H9 (cell line): ENCODE measurements around the gene FGFR3. TPM values are rescaled to one million over a fixed set of nuclear protein-coding genes. Genes with fewer than 3 reads are reported as not detected.

Experiments used
- DNase-seq: peaks from one replicate; pipeline ENCODE4 v3.0.0-alpha.2; 2017
- H2AFZ ChIP-seq: one replicate; pipeline ENCODE4 v1.6.1; 2013; ENCODE audit warnings: mild to moderate bottlenecking, low read length, control low read depth, moderate library complexity
- H2AK5ac ChIP-seq: 2 replicates; pipeline ENCODE4 v1.6.1; 2013; ENCODE audit warnings: low read length, control low read depth, mixed read lengths; ENCODE audit not compliant: insufficient read length
- H2BK120ac ChIP-seq: one replicate; pipeline ENCODE4 v1.6.1; 2013; ENCODE audit warnings: low read depth, mild to moderate bottlenecking, low read length, control low read depth, inconsistent platforms; ENCODE audit not compliant: poor library complexity, severe bottlenecking
- H2BK12ac ChIP-seq: 2 replicates; pipeline ENCODE4 v1.6.1; 2013; ENCODE audit warnings: low read length, control low read depth, mixed read lengths, low read depth; ENCODE audit not compliant: insufficient read length
- H2BK15ac ChIP-seq: 2 replicates; pipeline ENCODE4 v1.6.1; 2013; ENCODE audit warnings: low read depth, low read length, control low read depth
- H2BK20ac ChIP-seq: one replicate; pipeline ENCODE4 v1.6.1; 2013; ENCODE audit warnings: low read depth, mild to moderate bottlenecking, low read length, control low read depth, inconsistent platforms; ENCODE audit not compliant: poor library complexity, severe bottlenecking
- H2BK5ac ChIP-seq: 2 replicates; pipeline ENCODE4 v1.6.1; 2013; ENCODE audit warnings: low read length, control low read depth, mixed read lengths; ENCODE audit not compliant: insufficient read length
- H3K14ac ChIP-seq: 2 replicates; pipeline ENCODE4 v1.6.1; 2013; ENCODE audit warnings: low read length, control low read depth; ENCODE audit not compliant: insufficient read depth
- H3K18ac ChIP-seq: 2 replicates; pipeline ENCODE4 v1.6.1; 2013; ENCODE audit warnings: low read depth, mild to moderate bottlenecking, mixed read lengths, low read length, control low read depth; ENCODE audit not compliant: insufficient read length
- H3K23ac ChIP-seq: 2 replicates; pipeline ENCODE4 v1.6.1; 2013; ENCODE audit warnings: low read length, control low read depth, mixed read lengths, low read depth; ENCODE audit not compliant: insufficient read length
- H3K23me2 ChIP-seq: 2 replicates; pipeline ENCODE4 v1.6.1; 2013; ENCODE audit warnings: low read depth, mild to moderate bottlenecking, mixed read lengths, low read length, control low read depth; ENCODE audit not compliant: insufficient read length, poor library complexity, severe bottlenecking
- H3K27ac ChIP-seq: 2 replicates; pipeline ENCODE4 v1.5.1; 2013; ENCODE audit warnings: low read length, control low read depth, mixed read lengths, low read depth; ENCODE audit not compliant: insufficient read length
- H3K27me3 ChIP-seq: 2 replicates; pipeline ENCODE4 v1.6.1; 2013; ENCODE audit warnings: low read length, control low read depth, inconsistent platforms; ENCODE audit not compliant: insufficient read depth
- H3K4ac ChIP-seq: 2 replicates; pipeline ENCODE4 v1.6.1; 2013; ENCODE audit warnings: low read depth, mild to moderate bottlenecking, control low read depth, inconsistent platforms, low read length, moderate library complexity
- H3K4me1 ChIP-seq: 2 replicates; pipeline ENCODE4 v1.6.1; 2013; ENCODE audit warnings: low read length, control low read depth, inconsistent platforms; ENCODE audit not compliant: insufficient read depth
- H3K4me2 ChIP-seq: 2 replicates; pipeline ENCODE4 v1.6.1; 2013; ENCODE audit warnings: low read length, control low read depth, mixed read lengths; ENCODE audit not compliant: insufficient read length, insufficient read depth
- H3K56ac ChIP-seq: 2 replicates; pipeline ENCODE4 v1.6.1; 2013; ENCODE audit warnings: low read depth, mild to moderate bottlenecking, mixed read lengths, low read length, control low read depth; ENCODE audit not compliant: insufficient read length
- H3K79me1 ChIP-seq: 2 replicates; pipeline ENCODE4 v1.6.1; 2013; ENCODE audit warnings: low read depth, mild to moderate bottlenecking, moderate library complexity, low read length, control low read depth, inconsistent platforms; ENCODE audit not compliant: insufficient read depth, poor library complexity, severe bottlenecking
- H3K79me2 ChIP-seq: 2 replicates; pipeline ENCODE4 v1.6.1; 2013; ENCODE audit warnings: low read length, control low read depth, inconsistent platforms; ENCODE audit not compliant: insufficient read depth
- H3K9ac ChIP-seq: 2 replicates; pipeline ENCODE4 v1.6.1; 2013; ENCODE audit warnings: low read length, control low read depth, mixed read lengths; ENCODE audit not compliant: insufficient read length; ENCODE audit errors: extremely low read depth
- H3K9me3 ChIP-seq: one replicate; pipeline ENCODE4 v1.6.1; 2013; ENCODE audit warnings: low read depth, low read length, inconsistent platforms; ENCODE audit not compliant: control insufficient read depth
- H3T11ph ChIP-seq: one replicate; pipeline ENCODE4 v1.6.1; 2013; ENCODE audit warnings: mild to moderate bottlenecking, low read length, control low read depth, inconsistent platforms
- H4K20me1 ChIP-seq: one replicate; pipeline ENCODE4 v1.6.1; 2013; ENCODE audit not compliant: control insufficient read depth, insufficient read length, insufficient read depth
- H4K5ac ChIP-seq: 2 replicates; pipeline ENCODE4 v1.6.1; 2013; ENCODE audit warnings: low read depth, mild to moderate bottlenecking, mixed read lengths, low read length, control low read depth; ENCODE audit not compliant: insufficient read length
- H4K8ac ChIP-seq: replicated peaks from 2 replicates; pipeline ENCODE4 v1.6.1; 2013; ENCODE audit warnings: low read length, control low read depth, mixed read lengths, low read depth; ENCODE audit not compliant: insufficient read length
- H4K91ac ChIP-seq: 2 replicates; pipeline ENCODE4 v1.6.1; 2013; ENCODE audit warnings: low read depth, mild to moderate bottlenecking, moderate library complexity, mixed read lengths, low read length, control low read depth; ENCODE audit not compliant: insufficient read length
- H3K27ac Mint-ChIP-seq, 3 experiments: 2 replicates in 2 of 3; 3 replicates in 1 of 3; pipeline ENCODE4 v1.8.0; 2020 to 2021; ENCODE audit warnings: mixed read lengths in 3 of 3, mild to moderate bottlenecking in 1 of 3, moderate library complexity in 1 of 3
- H3K27me3 Mint-ChIP-seq: 2 replicates; pipeline ENCODE4 v1.8.0; 2021; ENCODE audit warnings: low read depth, mild to moderate bottlenecking, moderate library complexity, mixed read lengths
- H3K36me3 Mint-ChIP-seq, 3 experiments: 2 replicates in 2 of 3; 3 replicates in 1 of 3; pipeline ENCODE4 v1.8.0; 2020 to 2021; ENCODE audit warnings: low read depth in 3 of 3, mixed read lengths in 3 of 3; ENCODE audit not compliant: insufficient read depth in 1 of 3
- H3K4me1 Mint-ChIP-seq, 2 experiments: 2 replicates each; pipeline ENCODE4 v1.8.0; 2020; ENCODE audit warnings: mixed read lengths in 2 of 2
- H3K4me3 Mint-ChIP-seq, 2 experiments: 2 replicates in 1 of 2; 3 replicates in 1 of 2; pipeline ENCODE4 v1.8.0; 2020 to 2021; ENCODE audit warnings: mild to moderate bottlenecking in 2 of 2, mixed read lengths in 2 of 2, moderate library complexity in 1 of 2
- H3K9me3 Mint-ChIP-seq, 2 experiments: 2 replicates in 1 of 2; 3 replicates in 1 of 2; pipeline ENCODE4 v1.8.0; 2020; ENCODE audit warnings: mild to moderate bottlenecking in 2 of 2, mixed read lengths in 2 of 2, moderate library complexity in 1 of 2
- WGBS: extraction: QIAGEN DNeasy Blood & Tissue Kit; methylation state at CpG from one replicate; pipeline ENCODE4 v1.1.7; 2013; ENCODE audit warnings: missing lambda C conversion rate, low lambda C conversion rate, mixed read lengths; ENCODE audit not compliant: insufficient read length; ENCODE audit errors: extremely low coverage; 5-methylcytosine and 5-hydroxymethylcytosine counted together
- total RNA-seq: library from RNA; stranded (reverse); gene quantifications from 2 replicates; pipeline ENCODE4 v1.2.1, GENCODE V29; 2021
- TF ChIP-seq, protein P1 (sequence below): fragments of 200-600 bp; sonication (generic); conservative IDR thresholded peaks from 3 replicates; pipeline ENCODE4 v1.8.0; 2021; ENCODE audit warnings: antibody characterized with exemption, mild to moderate bottlenecking

FGFR3 gene
- total RNA-seq, 1 experiment from 2014 or later, result 75.7 TPM

DNA sequence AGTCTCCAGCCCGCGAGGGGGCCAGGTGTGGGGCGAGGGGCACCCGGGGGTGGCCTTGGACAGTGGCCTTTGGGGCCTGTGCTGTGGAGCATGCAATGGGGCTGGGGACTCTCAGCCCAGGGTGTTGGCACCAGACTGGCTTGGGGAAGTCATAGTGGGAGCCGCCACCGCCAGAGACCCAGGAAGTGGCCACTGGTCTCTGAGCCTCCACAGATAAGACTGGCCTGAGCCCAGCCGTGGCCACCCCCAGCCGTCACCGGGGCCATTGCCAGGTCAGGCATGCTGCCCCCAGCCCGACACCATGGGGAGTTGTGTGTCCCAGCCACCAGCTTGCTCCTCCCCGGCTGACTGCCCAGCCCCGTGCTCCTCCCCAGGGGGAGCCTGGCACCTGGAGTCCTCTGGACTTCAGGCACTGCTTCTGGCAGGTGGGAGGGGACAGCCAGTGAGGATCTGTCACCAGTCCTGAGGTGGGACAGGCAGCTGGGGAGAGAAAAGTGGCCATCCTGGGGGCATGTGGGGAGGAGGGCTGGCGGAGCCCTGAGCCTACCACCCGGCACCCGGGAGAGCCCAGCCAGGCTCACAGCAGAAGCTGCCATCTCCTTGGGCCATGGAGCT, 39.3 kb upstream of the FGFR3 start:
- Histone ChIP-seq H2BK12ac (no peak overlapping the region), H3K23ac (no peak overlapping the region), H2BK120ac (no peak overlapping the region), H3K79me1 (no peaks in the 10 kb centered on the region), H2BK15ac (no peak overlapping the region), H4K8ac (no peak overlapping the region), H3T11ph (no peak overlapping the region), H2BK20ac (no peak overlapping the region), H3K4me1 (no peaks in the 10 kb centered on the region), H2AK5ac (no peak overlapping the region), H3K27me3 (no peaks in the 10 kb centered on the region), H3K4ac (no peak overlapping the region), H3K9me3 (no peaks in the 10 kb centered on the region), H3K79me2 (no peaks in the 10 kb centered on the region), H3K18ac (no peak overlapping the region), H2AFZ (no peak overlapping the region), H3K4me2 (no peak overlapping the region), H4K5ac (no peak overlapping the region), H4K91ac (no peak overlapping the region), H3K23me2 (no peaks in the 10 kb centered on the region), H3K56ac (no peak overlapping the region), H4K20me1 (no peaks in the 10 kb centered on the region), H3K27ac (no peak overlapping the region), H3K9ac (no peak overlapping the region), H3K14ac (no peak overlapping the region; the same call in 1 of the 2 replicates), H2BK5ac (no peak overlapping the region)
- Mint-ChIP-seq H3K4me3 (no peak overlapping the region), H3K27me3 (no peaks in the 10 kb centered on the region), H3K9me3 (no peaks in the 10 kb centered on the region), H3K27ac (no peak overlapping the region), H3K36me3 (no peaks in the 10 kb centered on the region), H3K4me1 (peaks cover 4 to 17% of the 10 kb centered on the region in 2 experiments)
- no peak for DNase-seq
- WGBS, result no CpG with 5 or more reads among the region's 15 CpGs
- TF ChIP-seq, protein P1, sequence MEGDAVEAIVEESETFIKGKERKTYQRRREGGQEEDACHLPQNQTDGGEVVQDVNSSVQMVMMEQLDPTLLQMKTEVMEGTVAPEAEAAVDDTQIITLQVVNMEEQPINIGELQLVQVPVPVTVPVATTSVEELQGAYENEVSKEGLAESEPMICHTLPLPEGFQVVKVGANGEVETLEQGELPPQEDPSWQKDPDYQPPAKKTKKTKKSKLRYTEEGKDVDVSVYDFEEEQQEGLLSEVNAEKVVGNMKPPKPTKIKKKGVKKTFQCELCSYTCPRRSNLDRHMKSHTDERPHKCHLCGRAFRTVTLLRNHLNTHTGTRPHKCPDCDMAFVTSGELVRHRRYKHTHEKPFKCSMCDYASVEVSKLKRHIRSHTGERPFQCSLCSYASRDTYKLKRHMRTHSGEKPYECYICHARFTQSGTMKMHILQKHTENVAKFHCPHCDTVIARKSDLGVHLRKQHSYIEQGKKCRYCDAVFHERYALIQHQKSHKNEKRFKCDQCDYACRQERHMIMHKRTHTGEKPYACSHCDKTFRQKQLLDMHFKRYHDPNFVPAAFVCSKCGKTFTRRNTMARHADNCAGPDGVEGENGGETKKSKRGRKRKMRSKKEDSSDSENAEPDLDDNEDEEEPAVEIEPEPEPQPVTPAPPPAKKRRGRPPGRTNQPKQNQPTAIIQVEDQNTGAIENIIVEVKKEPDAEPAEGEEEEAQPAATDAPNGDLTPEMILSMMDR, result no peak
